GM12865 (cell line): ENCODE data around the gene KLK15.
"Not testable (repeated sequence)": the region's sequence is repeated elsewhere in the genome, so short reads cannot be mapped to it uniquely, and the experiment has no call there.

Experiments used
- DNase-seq: peaks from one replicate; pipeline ENCODE4 v3.0.0; 2010; ENCODE audit warnings: low read depth
- H3K4me3 ChIP-seq: 2 replicates; pipeline ENCODE4 v1.5.1; 2011; ENCODE audit warnings: mild to moderate bottlenecking, low read depth, low read length, control low read depth
- TF ChIP-seq, protein P1 (sequence below): IDR thresholded peaks from 2 replicates; pipeline ENCODE4 v1.5.1; 2011; ENCODE audit warnings: low read length, control low read depth, low read depth, inconsistent platforms; ENCODE audit not compliant: insufficient read depth; ENCODE audit errors: missing control alignments

The KLK15 gene

GRCh38 chr19:50785329-50785728 is 48.0 kb downstream of the KLK15 start:
- TF ChIP-seq, protein P1, sequence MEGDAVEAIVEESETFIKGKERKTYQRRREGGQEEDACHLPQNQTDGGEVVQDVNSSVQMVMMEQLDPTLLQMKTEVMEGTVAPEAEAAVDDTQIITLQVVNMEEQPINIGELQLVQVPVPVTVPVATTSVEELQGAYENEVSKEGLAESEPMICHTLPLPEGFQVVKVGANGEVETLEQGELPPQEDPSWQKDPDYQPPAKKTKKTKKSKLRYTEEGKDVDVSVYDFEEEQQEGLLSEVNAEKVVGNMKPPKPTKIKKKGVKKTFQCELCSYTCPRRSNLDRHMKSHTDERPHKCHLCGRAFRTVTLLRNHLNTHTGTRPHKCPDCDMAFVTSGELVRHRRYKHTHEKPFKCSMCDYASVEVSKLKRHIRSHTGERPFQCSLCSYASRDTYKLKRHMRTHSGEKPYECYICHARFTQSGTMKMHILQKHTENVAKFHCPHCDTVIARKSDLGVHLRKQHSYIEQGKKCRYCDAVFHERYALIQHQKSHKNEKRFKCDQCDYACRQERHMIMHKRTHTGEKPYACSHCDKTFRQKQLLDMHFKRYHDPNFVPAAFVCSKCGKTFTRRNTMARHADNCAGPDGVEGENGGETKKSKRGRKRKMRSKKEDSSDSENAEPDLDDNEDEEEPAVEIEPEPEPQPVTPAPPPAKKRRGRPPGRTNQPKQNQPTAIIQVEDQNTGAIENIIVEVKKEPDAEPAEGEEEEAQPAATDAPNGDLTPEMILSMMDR: no peak
- no peak for DNase-seq
- no peak overlapping the region for H3K4me3 ChIP-seq

DNA sequence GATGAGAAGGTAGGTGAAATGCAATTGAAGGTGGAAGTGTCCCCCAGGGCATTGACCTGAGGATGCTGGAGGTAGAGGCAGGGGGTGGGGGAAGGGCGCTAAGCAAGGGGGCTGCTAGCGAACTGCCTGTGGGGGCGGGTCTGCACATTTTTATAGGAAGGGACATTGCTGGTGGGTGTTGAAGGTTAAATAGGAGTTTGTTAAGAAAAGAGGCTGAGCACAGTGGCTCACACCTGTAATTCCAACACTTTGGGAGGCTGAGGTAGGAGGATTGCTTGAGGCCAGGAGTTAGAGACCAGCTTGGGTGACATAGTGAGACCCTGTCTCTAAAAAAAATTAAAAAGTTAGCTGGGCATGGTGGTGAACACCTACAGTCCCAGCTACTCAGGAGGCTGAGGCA is 48.7 kb downstream of the KLK15 start:
- no peak overlapping the region for H3K4me3 ChIP-seq
- TF ChIP-seq, protein P1: no peak
- no peak for DNase-seq

DNA sequence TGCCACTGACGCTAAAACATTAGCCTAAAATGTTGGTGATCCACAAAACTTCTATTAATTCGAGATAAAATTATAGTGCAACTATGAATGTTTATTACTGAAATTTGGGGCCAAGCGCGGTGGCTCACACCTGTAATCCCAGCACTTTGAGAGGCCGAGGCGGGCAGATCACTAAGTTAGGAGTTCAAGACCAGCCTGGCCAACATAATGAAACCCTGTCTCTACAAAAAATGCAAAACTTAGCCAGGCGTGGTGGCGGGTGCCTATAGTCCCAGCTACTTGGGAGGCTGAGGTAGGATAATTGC is 49.6 kb downstream of the KLK15 start:
- not testable (repeated sequence) for H3K4me3 ChIP-seq, DNase-seq

- TF ChIP-seq, protein P1: no peak
- no peak for DNase-seq
- H3K4me3 ChIP-seq: no peak overlapping the region
Measured at GRCh38 chr19:50780753-50781435, 52.5 kb downstream of the KLK15 start.

- no peak for DNase-seq
- H3K4me3 ChIP-seq: no peak overlapping the region
- TF ChIP-seq, protein P1: no peak
Measured at GRCh38 chr19:50779504-50780457, 53.6 kb downstream of the KLK15 start.

DNA sequence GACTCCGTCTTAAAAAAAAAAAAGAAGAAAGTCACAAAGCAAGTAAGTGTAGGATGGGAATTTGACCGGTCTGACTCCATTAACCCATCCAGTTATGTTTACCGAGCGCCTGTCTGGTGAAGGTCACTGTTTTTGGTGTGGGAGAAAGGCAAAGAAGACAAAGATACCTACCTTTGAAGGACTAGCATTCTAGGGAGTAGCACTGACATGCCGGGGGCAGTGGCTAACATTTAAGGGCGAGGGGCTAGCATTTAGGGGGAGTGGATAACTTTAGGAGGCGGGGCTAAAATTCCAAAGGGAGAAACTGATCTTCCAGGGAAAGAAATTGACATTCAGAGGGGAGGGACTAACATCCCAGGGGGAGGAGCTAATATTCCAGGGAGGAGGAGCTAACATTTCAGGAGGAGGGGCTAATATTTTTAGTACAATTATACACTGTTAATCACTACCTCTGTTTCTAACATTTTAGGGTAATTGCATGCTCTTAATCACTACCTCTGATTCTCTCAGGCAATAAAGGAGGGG is 54.4 kb downstream of the KLK15 start:
- H3K4me3 ChIP-seq: no peak overlapping the region
- TF ChIP-seq, protein P1: no peak
- DNase-seq: no peak

GRCh38 chr19:50777830-50778303 is 55.5 kb downstream of the KLK15 start:
- H3K4me3 ChIP-seq: no peak overlapping the region
- TF ChIP-seq, protein P1: no peak
- DNase-seq: no peak
